Measurements from ENCODE around the gene C8A.

C8A gene

DNA sequence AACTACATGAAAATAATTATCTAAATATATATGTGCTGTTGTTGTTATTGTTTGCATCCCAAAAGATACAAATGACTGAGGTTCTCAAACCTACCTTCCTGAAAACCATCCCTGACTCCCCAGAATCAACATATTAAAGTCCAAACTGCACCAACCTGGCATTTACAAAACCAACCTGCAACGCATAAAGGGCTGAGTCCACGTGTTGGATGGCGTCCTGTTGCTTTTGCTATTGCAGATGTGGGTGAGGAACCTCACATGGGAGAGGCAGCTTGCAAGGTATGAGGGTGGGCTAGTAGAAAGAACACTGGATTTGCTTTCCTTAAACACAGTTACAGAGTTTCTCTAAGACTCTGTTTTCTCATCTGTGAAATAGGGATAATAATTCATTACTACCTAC lies 112.8 kb downstream of the C8A start:
- no peak for DNase-seq (ENCODE audit: low spot score)
